Subcutaneous adipose tissue (tissue), 4 donors: ENCODE data around the gene IDI2. TPM values are rescaled to one million over a fixed set of nuclear protein-coding genes. Genes with fewer than 3 reads are reported as not detected.

Source experiments
- CTCF ChIP-seq: fragments of 450-650 bp; IDR thresholded peaks from one replicate; pipeline ENCODE4 v1.5.1; 2016; ENCODE audit warnings: low read depth, mild to moderate bottlenecking, control low read depth, antibody characterized with exemption, moderate library complexity
- total RNA-seq, 4 donors: library from RNA; depleted of rRNA; stranded (reverse); fragments of >200 nt; gene quantifications; one replicate each; pipeline ENCODE4 v1.1.0, GENCODE V29; 2016

Gene IDI2
- total RNA-seq, 4 donors from 2014 or later = not detected

GRCh38 chr10:1050145-1050544, 24.5 kb upstream of the IDI2 start:
- no peak for TF ChIP-seq CTCF

GRCh38 chr10:1049425-1049958, 23.8 kb upstream of the IDI2 start:
- TF ChIP-seq CTCF = no peak

GRCh38 chr10:1048732-1049424, 23.2 kb upstream of the IDI2 start, which contains the start of gene IDI1:
Gene IDI1, minus strand, starts transcription at chr10:1049119. Its CDS starts 116 bp downstream, at chr10:1049003.
- TF ChIP-seq CTCF = no peak

GRCh38 chr10:1048349-1048731, 22.7 kb upstream of the IDI2 start:
- no peak for TF ChIP-seq CTCF

- no peak for TF ChIP-seq CTCF
Measured at GRCh38 chr10:1047937-1048336, 22.3 kb upstream of the IDI2 start.

GRCh38 chr10:1045415-1045814, 19.8 kb upstream of the IDI2 start:
- TF ChIP-seq CTCF = no peak

- TF ChIP-seq CTCF = no peak
Measured at GRCh38 chr10:1044964-1045363, 19.3 kb upstream of the IDI2 start.
